Fibroblast of skin of right quadriceps (primary cell): ENCODE results near the gene NAIF1.
"Not testable (repeated sequence)": the region's sequence is repeated elsewhere in the genome, so short reads cannot be mapped to it uniquely, and the experiment has no call there.

Experiments
- DNase-seq: peaks from one replicate; pipeline ENCODE4 v3.0.0-alpha.2; 2013

Gene NAIF1

GRCh38 chr9:128025736-128026135 lies 41.4 kb downstream of the NAIF1 start:
- DNase-seq: no peak

GRCh38 chr9:128024761-128025308 lies 42.3 kb downstream of the NAIF1 start:
- DNase-seq: no peak

- not testable (repeated sequence) for DNase-seq
These were observed 43.4 kb downstream of the NAIF1 start for GRCh38 chr9:128023671-128024070.

- no peak for DNase-seq
These were observed 44.2 kb downstream of the NAIF1 start for GRCh38 chr9:128022886-128023285.

- no peak for DNase-seq
These were observed 46.0 kb downstream of the NAIF1 start for GRCh38 chr9:128021098-128021497.

GRCh38 chr9:128020692-128021091 lies 46.4 kb downstream of the NAIF1 start:
- DNase-seq: no peak

- DNase-seq: no peak
These were observed 51.4 kb downstream of the NAIF1 start for GRCh38 chr9:128015696-128016095.
